ENCODE data around the gene FAM3C. TPM values are rescaled to one million over a fixed set of nuclear protein-coding genes. Genes with fewer than 3 reads are reported as not detected.

The FAM3C gene
- total RNA-seq, 1 donor from 2014 or later = 89.8 TPM

DNA sequence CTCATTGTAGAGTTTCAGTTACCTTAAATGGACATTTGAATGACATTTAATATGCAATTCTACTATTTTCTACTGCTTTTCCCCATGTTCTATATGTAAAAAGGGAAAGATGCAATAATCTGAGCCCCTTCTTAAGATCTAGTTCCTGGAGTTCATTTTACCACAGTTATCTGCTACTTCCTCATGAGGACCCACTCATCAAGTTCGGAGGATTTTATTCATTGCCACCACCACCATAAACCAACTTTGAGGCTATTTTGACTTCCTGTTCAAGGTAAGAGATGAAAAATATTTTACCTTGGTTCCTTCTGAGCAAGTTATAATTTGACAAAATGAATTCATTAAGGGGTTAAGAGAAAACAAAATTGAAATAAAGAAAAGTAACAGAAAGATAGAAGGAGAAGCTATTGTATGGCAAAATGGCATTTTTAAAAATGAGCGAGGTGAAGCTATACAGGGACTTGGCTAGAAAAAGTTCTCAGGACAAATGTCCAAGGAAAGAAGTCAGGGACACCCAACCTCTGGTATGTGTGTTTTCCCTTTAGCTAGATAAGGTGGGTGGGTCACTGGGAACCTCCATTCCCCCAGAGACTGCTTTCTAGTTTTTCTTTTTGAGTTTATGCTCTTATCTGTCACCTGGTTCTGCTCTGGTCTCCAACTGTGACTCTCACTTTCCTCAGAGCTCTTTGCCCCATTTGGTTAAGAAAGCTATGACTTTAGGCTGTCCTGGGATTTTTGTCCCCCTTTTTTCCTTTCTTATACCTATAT lies 14.9 kb upstream of the FAM3C start:
- no peak for DNase-seq

GRCh38 chr7:121406944-121407343 lies 10.8 kb upstream of the FAM3C start:
- DNase-seq = no peak

DNA sequence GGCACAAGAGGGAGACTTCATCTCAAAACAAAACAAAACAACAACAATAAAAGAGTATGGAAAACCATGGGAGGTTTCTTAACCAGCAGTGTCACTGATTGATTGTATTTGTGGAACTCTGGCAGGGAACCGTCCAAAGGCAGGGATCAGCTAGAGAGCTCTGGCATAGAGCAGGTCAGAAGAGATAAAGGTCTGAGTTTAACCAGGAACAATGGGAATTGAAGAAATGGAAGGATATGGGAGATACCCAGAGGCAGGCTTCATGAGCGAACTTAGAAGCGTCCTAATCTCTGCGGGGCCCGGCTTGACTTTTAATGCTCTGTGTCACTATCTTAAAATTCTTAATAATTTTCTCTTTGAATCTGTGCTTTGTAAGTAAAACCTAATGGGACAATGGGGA lies 10.4 kb upstream of the FAM3C start:
- DNase-seq = no peak

DNA sequence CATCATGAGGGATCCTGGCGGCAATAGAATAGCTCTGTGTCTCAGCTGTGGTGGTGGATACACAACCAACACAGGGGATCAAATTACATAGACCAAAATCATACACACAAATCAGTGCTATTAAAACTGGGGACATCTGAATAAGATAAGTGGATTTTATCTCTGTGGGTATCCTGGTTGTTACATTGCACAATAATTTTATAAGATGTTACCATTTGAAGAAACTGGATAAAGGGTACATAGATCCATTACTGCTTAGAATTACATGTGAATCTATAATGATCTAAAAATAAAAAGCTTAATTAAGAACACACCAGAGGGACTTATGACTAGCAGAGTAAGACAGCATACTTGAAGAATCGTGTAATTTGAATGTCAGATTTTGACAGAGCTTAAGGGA lies 8.2 kb upstream of the FAM3C start:
- DNase-seq = no peak

DNA sequence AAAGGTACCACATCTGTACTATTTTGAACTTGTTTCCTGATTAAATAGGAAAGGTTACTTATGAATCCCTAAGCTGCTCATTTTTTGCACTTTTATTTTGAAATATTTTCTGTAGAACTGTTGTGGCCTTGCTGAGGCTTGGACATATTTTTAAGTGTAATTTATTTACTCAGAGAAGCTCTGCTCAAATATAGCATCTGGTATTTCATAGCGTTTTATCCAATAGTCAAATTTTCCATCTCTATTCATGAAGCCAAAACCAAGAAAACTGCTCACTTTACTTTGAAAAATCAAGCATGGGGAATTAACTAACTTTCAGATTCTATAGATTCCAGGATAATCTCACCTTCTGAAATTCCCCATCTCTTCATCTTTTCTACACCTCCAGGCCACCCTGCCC lies 6.6 kb upstream of the FAM3C start:
- peak; percentile 38 for DNase-seq

DNA sequence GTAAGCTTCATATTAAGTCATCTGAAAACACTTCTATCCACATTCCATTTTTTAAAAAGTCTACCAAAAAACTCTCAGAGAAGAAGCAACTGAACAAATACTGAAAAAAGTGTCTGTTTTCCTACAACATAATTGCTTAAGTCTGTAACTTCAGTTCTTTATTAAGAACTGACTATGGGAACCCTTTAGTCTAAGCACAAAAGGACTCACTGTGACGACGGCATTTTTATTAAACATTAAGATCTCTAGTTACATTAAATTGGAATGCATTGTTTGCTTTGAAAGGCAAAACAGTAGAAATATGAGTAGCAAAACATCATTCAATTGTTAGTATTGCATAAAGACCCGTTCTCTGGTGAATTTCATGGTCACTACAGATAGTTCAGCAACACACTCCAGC lies 5.8 kb upstream of the FAM3C start:
- no peak for DNase-seq

GRCh38 chr7:121398246-121398645 lies 2.1 kb upstream of the FAM3C start:
- no peak for DNase-seq

- no peak for DNase-seq
Measured at GRCh38 chr7:121397822-121398221, 1.7 kb upstream of the FAM3C start.

GRCh38 chr7:121397361-121397760 lies 1.3 kb upstream of the FAM3C start:
- no peak for DNase-seq

DNA sequence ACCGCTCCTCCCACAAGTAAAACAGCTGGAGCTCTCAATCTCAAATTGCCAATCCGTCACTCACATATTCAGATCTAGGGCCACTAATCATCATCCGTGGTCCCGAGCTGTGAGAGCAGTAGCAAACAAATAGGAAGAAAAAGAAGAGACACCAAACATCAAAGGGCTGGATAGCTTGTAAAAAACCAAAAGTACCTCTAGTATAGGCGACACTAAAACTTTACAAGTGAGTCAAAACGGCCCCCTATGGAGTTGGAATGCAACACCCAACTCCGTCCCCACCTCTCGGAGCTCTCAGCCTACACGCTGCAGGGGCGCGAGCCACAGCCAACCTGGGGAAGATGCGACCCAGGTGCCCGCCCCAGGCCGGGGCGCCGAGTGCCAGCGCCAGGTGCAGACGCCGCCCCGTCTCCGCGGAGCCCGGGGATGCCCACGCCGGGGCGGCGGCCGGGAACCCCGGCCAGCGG lies 581 bp downstream of the FAM3C start:
- DNase-seq = peak; percentile 43

- no peak for DNase-seq
Measured at GRCh38 chr7:121394709-121395140, 1.4 kb downstream of the FAM3C start.

GRCh38 chr7:121393005-121393366 lies 3.1 kb downstream of the FAM3C start:
- DNase-seq = no peak

DNA sequence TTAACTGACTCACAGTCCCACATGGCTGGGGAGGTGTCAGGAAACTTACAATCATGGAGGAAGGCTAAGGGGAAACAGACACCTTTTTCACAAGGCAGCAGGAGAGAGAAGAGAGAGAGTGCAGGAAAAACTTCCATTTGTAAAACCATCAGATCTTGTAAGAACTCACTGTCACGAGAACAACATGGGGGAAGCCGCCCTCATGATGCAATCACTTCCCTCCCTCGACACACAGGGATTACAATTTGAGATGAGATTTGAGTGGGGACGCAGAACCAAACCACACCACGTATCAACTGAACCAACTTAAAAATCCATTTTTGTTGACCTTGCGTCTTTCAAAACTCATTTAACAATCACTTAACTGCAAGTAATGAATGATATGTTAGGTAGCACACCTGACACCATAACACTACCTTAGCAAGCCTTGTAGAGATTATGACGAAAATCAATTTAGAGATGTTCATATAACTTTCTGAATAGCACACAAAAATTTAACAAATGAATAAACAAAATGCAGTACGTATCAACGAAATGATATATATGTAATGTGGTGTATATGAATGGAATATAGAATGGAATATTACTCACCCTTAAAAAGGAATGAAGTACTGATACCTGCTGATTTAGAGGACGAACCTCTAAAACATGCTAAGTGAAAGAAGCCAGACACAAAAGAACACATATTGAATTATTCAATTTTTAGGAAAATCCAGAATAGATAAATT lies 3.7 kb downstream of the FAM3C start:
- DNase-seq = no peak

DNA sequence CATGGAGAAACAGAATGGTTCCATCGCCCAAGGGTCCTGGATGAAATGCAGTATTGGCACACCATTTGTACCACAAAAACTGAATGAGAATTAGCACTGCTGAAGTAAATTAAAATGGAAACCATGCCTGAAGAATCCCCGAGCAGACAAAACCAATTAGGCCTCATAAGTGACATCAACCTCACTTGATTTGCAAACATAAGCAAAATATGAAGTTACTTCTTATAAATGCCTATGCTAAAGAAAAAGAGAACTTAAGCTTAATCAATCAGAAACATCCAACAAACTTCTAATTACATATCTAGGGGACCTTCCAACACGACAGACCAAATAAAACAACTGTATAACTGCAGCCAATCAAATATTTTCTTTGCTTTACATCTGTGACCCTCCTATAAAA lies 4.4 kb downstream of the FAM3C start:
- DNase-seq = no peak

DNA sequence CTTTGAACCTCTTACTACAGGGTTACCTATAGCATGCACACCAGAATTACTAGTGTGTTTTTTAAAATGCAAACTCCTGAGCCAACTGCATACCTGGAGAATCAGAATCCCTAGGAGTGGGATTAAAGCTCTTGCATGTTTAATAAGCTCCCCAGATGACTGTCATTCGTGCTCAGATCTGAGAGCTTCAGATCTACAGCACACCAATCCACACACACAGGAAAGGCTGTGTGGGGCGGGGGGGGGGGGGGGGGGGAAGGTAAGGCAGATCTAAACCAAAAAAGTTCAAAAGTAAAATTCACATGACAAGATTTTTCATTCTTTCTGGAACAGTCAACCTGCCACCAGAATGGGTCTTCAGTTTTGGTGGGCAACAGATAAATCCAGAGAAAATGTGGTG lies 5.5 kb downstream of the FAM3C start:
- DNase-seq = no peak

DNA sequence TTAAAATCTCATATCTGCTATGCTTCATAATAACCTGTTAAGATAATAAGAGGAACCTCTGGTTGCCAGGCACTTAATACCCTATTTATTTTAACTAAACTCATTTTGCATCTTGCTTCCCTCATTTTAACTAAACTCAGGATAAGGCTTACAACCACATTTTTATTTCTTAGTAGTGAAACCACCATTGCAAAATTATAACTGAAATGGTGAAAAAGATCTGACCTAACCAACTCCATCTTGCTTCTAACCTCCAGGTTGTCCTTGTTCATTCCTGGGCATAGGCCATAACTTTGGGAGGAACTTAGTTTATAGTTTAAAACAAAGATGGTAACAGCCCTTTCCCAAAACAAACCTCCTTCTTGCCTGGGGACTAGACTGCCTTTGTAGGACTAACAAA lies 6.0 kb downstream of the FAM3C start:
- DNase-seq = no peak

- DNase-seq = no peak
Measured at GRCh38 chr7:121388950-121389349, 7.2 kb downstream of the FAM3C start.

GRCh38 chr7:121385800-121386179 lies 10.3 kb downstream of the FAM3C start:
- peak; percentile 68 for DNase-seq

GRCh38 chr7:121385056-121385799 lies 10.9 kb downstream of the FAM3C start:
- no peak for DNase-seq

DNA sequence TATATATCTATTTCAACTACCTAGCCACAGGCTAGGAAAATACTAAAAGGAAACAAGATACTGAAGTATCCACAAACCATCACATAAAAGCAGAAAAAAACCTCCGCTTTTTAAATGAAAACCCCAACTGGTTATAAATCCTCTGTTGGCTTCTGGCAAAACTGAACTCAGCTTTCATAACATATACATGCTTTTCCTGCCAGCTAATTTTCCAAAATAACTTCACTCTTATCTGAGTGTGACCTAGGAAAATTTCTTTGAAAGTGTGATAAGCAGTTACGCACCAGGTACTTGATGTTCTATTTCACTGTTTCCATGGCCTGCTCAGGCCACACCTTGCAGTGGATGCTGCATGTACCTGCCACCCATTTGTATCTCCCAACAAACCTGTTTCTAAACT lies 11.8 kb downstream of the FAM3C start:
- DNase-seq = no peak

- DNase-seq = no peak
Measured at GRCh38 chr7:121383235-121383910, 12.7 kb downstream of the FAM3C start.

- no peak for DNase-seq
Measured at GRCh38 chr7:121382473-121382872, 13.6 kb downstream of the FAM3C start.

- DNase-seq = no peak
Measured at GRCh38 chr7:121379930-121380329, 16.2 kb downstream of the FAM3C start.
